Activated effector memory CD4-positive, alpha-beta T cell treated with Interleukin-2 at 50 U/mL for 16 hours (primary cell): Measurements from ENCODE around the gene IL31.

ENCODE experiments used
- DNase-seq: peaks from one replicate; pipeline ENCODE4 v3.0.0-alpha.2; 2020

The IL31 gene

DNA sequence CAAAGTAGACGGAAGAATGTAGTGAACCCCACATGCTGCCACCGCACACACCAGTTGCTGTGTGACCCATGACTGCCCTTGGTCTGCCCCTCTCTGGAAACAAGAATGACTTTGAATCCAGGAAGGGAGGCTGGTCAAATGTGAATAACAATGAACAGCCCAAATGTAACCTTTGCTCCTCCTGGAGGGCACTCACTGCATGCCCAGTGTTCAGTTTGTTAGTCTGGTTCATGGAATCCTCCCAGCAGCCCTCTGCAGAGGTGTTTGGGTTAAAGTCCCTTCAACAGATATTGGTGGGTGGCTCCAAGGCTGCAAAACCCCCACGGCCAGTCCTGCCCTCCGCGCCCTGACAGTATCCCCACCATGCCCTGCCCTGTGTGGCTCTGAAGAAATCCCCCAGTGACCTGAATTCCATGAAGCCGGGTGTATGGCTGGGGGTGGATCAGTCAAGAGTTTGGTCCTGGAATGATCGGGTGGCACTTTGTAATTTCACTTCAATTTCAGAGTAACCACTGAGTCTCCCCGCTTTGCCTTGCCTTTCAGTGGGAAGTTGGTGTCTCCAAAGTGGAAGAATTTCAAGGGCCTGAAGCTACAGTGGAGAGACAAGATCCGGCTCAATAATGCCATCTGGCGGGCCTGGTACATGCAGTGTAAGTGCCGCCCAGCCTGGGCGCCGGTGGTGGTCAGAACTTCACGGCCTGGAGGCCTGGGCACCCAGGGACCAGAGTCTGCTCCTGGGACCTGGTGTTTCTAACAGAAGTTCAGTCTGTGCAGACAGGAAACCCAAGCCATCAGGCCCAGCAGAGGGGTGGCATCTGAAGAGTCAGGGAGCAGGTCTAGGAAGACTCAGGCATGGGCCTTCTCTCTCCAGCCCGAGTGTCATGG is 47.1 kb downstream of the IL31 start:
- no peak for DNase-seq

- DNase-seq = no peak
Observed at GRCh38 chr12:122126342-122126635, 47.7 kb downstream of the IL31 start.

DNA sequence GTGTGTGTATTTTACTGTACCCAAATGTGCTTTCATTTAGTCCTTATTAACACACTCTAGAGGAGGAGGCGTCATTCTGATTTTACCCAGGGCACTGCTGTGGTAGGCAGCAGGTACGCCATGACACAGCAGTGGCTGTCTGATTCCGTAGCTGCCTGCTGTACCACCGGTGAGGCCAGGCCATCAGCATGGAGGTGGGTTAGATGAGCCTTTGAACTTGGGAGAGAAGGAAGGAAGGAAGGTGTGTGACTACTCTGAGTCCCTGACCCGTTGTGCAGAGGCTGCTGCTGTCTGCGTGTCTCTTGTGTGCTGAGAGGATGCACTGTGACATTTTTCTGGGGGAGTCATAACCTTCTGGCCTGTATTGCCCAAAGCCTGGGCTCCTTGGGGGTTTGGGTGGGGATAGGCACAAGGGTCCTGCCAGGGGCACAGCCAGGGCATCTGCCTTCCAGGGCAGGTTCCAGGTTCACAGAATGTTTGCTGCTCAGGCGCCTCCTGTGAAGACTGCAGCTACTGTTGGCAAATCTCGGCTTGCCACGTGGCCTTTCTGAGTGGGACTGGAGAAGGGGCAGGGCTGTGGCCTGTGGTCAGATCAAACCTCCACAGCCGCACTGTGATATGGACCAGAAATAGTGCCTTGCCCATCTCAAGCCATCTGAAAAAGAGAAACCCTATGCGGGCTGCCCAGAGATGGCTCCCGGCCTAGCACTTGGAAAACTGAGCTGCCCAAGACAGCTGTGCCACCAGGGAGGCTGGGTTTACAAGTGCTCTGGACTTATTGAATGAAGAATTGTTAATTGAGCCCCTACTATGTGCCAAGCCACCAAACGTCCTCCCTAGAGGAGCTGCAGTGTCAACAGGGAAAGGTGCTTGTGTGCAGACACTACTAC is 48.3 kb downstream of the IL31 start:
- no peak for DNase-seq

DNA sequence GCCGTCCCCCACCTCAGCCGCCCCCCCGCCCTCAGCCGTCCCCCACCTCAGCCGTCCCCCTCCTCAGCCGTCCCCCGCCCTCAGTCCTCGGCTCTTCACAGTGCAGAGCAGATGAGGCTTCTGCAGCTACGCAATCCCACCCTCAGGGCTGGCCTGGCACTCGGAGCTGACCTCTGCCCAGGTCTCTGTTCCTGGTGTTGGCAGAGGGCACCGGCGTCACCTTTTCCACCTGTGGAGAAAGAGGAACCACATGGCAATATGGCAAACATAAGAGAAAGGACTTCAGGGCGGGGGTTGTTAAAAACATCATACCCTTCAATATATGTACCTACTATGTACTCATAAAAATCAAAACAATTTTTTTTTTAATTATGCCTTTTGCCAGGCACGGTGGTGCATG is 49.7 kb downstream of the IL31 start:
- DNase-seq = no peak

GRCh38 chr12:122123761-122124145 is 50.3 kb downstream of the IL31 start:
- no peak for DNase-seq

GRCh38 chr12:122123051-122123760 is 50.8 kb downstream of the IL31 start:
- peak; percentile 44 for DNase-seq
